A673 (cell line): ENCODE data around the gene PLCXD3. TPM values are rescaled to one million over a fixed set of nuclear protein-coding genes. Genes with fewer than 3 reads are reported as not detected.
"Not testable (repeated sequence)": the region's sequence is repeated elsewhere in the genome, so short reads cannot be mapped to it uniquely, and the experiment has no call there.

Experiments
- BruUV-seq: library from RNA; stranded (reverse); fragments of 400-500 nt; replicated peaks from 2 replicates; lab custom pipeline; 2021; lab: Mats Ljungman, UMichigan
- CTCF ChIA-PET: fragments of 300-600 bp; sonication (Branson Sonifier 250); formaldehyde crosslinking; loops from one replicate; lab custom pipeline; 2022; ENCODE audit warnings: antibody characterized with exemption; lab: Charles Lee
- POLR2A ChIA-PET: fragments of 300-600 bp; sonication (Branson Sonifier 250); formaldehyde crosslinking; loops from one replicate; lab custom pipeline; 2022; ENCODE audit warnings: antibody characterized with exemption; ENCODE audit not compliant: low non-redundant PET; lab: Charles Lee
- DNase-seq: peaks from one replicate; pipeline ENCODE4 v3.0.0-alpha.2; 2015; ENCODE audit warnings: low spot score
- H3K27ac ChIP-seq: fragments of 200-600 bp; sonication (generic); 2 replicates; pipeline ENCODE4 v1.5.1; 2016; ENCODE audit warnings: mixed run types, low read depth, mild to moderate bottlenecking, mixed read lengths, antibody characterized with exemption, low read length; ENCODE audit not compliant: poor library complexity, severe bottlenecking
- H3K27me3 ChIP-seq: fragments of 200-600 bp; sonication (generic); replicated peaks from 2 replicates; pipeline ENCODE4 v1.6.1; 2017; ENCODE audit warnings: mixed run types, low read depth, mild to moderate bottlenecking, mixed read lengths, antibody characterized with exemption, low read length; ENCODE audit not compliant: insufficient read depth, poor library complexity
- H3K36me3 ChIP-seq: fragments of 200-600 bp; sonication (generic); 2 replicates; pipeline ENCODE4 v1.6.1; 2016; ENCODE audit warnings: mixed run types, mild to moderate bottlenecking, mixed read lengths, antibody characterized with exemption, low read length; ENCODE audit not compliant: insufficient read depth, poor library complexity, severe bottlenecking
- H3K4me1 ChIP-seq: fragments of 200-600 bp; sonication (generic); 2 replicates; pipeline ENCODE4 v1.6.1; 2017; ENCODE audit warnings: mixed run types, mild to moderate bottlenecking, mixed read lengths, antibody characterized with exemption, low read length; ENCODE audit not compliant: insufficient read depth, poor library complexity, severe bottlenecking
- H3K4me3 ChIP-seq: fragments of 200-600 bp; sonication (generic); 2 replicates; pipeline ENCODE4 v1.5.1; 2016; ENCODE audit warnings: low read depth, mixed run types, mild to moderate bottlenecking, mixed read lengths, low read length; ENCODE audit not compliant: poor library complexity, severe bottlenecking
- H3K9me3 ChIP-seq: fragments of 200-600 bp; sonication (generic); 2 replicates; pipeline ENCODE4 v1.6.1; 2016; ENCODE audit warnings: mixed run types, low read depth, mild to moderate bottlenecking, mixed read lengths, antibody characterized with exemption, low read length; ENCODE audit not compliant: poor library complexity, severe bottlenecking
- CTCF ChIP-seq: fragments of 300-800, 200-600 bp; sonication (generic); conservative IDR thresholded peaks from 2 replicates; pipeline ENCODE4 v1.5.1; 2017; ENCODE audit warnings: low read depth, mild to moderate bottlenecking, antibody characterized with exemption, low read length, moderate library complexity, mixed read lengths
- EZH2 ChIP-seq: fragments of 200-600 bp; sonication (generic); IDR thresholded peaks from 2 replicates; pipeline ENCODE4 v1.6.1; 2017; ENCODE audit warnings: borderline replicate concordance, low read depth, mild to moderate bottlenecking, mixed read lengths, antibody characterized with exemption, low read length; ENCODE audit not compliant: poor library complexity, severe bottlenecking
- intact Hi-C: fragments of 100-400 bp; cut with micrococcal nuclease; formaldehyde crosslinking; loops from one replicate; pipeline ENCODE4 v1.10.0; 2022; ENCODE audit not compliant: unreplicated experiment
- total RNA-seq: library from RNA; stranded (reverse); gene quantifications from 2 replicates; pipeline ENCODE4 v1.2.3, GENCODE V29; 2021

The PLCXD3 gene
- total RNA-seq, 1 experiment from 2014 or later = 1.3 TPM

GRCh38 chr5:41485533-41485932 lies 24.9 kb downstream of the PLCXD3 start:
- TF ChIP-seq CTCF = no peak
- no peak for TF ChIP-seq EZH2
- Histone ChIP-seq H3K9me3 (no peaks in the 10 kb centered on the region), H3K4me3 (no peak overlapping the region), H3K4me1 (no peaks in the 10 kb centered on the region), H3K27me3 (no peaks in the 10 kb centered on the region), H3K27ac (no peak overlapping the region), H3K36me3 (no peaks in the 10 kb centered on the region)
- intact Hi-C loops = no loop called here
- BruUV-seq = no TSS peak
- ChIA-PET CTCF (no interaction called here), POLR2A (no interaction called here)
- no peak for DNase-seq

- Histone ChIP-seq H3K36me3 (no peaks in the 10 kb centered on the region), H3K9me3 (no peaks in the 10 kb centered on the region), H3K4me3 (no peak overlapping the region), H3K4me1 (no peaks in the 10 kb centered on the region), H3K27me3 (no peaks in the 10 kb centered on the region), H3K27ac (no peak overlapping the region)
- intact Hi-C loops = no loop called here
- ChIA-PET POLR2A (no interaction called here), CTCF (no interaction called here)
- TF ChIP-seq CTCF (no peak), EZH2 (no peak)
- no TSS peak for BruUV-seq
- DNase-seq = no peak
Measured at GRCh38 chr5:41482715-41483114, 27.7 kb downstream of the PLCXD3 start.

GRCh38 chr5:41482173-41482572 lies 28.2 kb downstream of the PLCXD3 start:
- Histone ChIP-seq H3K27ac (no peak overlapping the region), H3K9me3 (no peaks in the 10 kb centered on the region), H3K4me3 (no peak overlapping the region), H3K36me3 (no peaks in the 10 kb centered on the region), H3K27me3 (no peaks in the 10 kb centered on the region), H3K4me1 (no peaks in the 10 kb centered on the region)
- ChIA-PET CTCF (no interaction called here), POLR2A (no interaction called here)
- TF ChIP-seq CTCF (no peak), EZH2 (no peak)
- no TSS peak for BruUV-seq
- no peak for DNase-seq
- intact Hi-C loops = no loop called here

GRCh38 chr5:41471571-41472208 lies 38.7 kb downstream of the PLCXD3 start:
- CTCF ChIA-PET, H3K36me3 ChIP-seq, intact Hi-C loops, H3K4me1 ChIP-seq, H3K27me3 ChIP-seq, H3K27ac ChIP-seq, BruUV-seq, DNase-seq, POLR2A ChIA-PET, H3K4me3 ChIP-seq: not testable (repeated sequence)
- peaks cover 11% of the 10 kb centered on the region for H3K9me3 ChIP-seq
